Brain pericyte (primary cell): Measurements from ENCODE around the gene CMTR1.

Experiments
- DNase-seq: peaks from one replicate; pipeline ENCODE4 v3.0.0-alpha.2; 2012; ENCODE audit warnings: low read depth, low spot score

The CMTR1 gene

GRCh38 chr6:37477656-37478435 lies 44.8 kb downstream of the CMTR1 start:
- DNase-seq, result no peak

- DNase-seq, result no peak
Measured at GRCh38 chr6:37478827-37479226, 45.8 kb downstream of the CMTR1 start.

DNA sequence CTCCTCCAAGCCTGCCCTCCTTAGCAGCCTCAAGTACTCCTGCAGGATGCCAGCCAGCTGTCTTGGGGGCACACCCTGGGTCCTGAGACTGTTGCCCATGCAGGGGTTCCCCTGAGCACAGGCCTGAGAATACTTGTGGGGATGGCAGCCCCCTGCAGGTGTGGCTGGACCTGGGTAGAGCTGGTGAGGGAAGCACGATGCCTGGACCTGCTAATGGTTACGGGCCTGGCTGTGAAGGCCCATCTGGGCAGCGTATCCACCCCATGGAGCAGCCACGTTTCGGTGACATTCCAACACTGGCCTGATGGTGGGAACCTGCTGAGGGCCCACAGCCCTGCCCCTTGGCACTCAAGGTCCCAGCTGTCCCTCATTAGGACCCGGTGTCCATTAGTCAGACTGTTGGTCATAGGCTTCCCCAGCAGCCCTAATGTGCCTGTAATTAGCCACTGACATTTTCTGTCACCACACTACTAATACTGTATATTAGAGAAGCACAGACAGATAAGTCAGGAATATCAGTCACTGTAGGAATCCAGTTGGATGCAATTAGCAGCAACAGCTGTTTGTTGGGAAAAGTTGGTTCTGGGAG lies 46.3 kb downstream of the CMTR1 start:
- DNase-seq, result no peak

DNA sequence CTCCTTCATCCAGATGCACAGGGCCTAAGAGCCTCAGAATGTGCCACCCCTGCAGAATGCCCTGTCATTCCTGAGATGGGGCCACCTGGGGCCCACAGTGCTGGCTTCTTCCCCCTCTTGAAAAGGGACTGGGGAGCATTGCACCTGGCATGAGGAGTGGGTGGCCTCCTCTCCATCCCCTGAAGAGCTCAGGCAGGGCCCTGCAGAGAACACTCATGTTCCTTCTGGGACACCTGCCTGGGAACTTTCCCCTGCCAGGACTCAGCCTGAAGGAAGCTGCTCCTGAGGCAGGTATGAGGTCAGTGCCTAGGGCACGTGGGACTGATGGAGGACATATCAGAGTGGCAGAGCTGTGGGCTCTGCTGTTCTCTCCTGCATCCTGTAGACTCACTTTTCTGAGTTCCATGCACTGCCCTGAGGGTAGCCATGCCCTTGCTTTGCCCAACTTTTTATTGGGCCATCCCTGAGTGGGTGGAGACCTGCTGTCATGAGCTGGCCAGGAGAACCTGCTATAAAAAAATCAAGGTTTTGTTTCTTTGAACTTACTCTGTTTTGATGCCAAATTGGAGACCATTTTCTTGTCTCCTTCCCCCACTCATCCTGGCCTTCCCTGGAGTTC lies 47.2 kb downstream of the CMTR1 start:
- DNase-seq, result no peak

DNA sequence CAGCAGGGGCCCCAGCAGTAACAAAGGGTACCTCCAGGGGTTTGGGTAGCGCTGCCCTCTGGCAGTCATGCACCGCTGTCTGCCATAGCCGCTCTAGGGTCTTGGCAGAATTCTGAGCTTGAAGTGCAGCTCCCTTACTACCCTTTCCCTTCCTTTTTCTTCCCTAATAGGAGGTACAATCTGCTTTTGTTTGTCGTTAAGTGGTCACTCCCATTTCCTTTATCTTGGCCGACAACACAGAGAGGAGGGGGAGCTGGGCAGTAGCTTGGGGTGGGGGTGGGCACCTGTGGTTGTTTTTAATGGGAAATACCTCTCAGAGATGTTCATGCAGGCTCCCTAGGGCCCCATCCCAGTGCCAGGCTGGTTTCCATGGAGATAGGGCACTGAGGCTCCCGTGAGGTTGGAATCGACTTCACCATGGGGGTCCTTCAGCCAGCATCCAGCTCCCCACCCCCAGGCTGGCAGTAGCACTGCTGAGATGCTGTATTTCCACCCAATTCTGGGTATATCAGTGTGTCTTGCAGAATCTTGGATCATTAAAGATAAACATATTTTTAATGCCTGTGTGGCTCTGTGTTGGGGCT lies 48.0 kb downstream of the CMTR1 start:
- DNase-seq, result no peak

DNA sequence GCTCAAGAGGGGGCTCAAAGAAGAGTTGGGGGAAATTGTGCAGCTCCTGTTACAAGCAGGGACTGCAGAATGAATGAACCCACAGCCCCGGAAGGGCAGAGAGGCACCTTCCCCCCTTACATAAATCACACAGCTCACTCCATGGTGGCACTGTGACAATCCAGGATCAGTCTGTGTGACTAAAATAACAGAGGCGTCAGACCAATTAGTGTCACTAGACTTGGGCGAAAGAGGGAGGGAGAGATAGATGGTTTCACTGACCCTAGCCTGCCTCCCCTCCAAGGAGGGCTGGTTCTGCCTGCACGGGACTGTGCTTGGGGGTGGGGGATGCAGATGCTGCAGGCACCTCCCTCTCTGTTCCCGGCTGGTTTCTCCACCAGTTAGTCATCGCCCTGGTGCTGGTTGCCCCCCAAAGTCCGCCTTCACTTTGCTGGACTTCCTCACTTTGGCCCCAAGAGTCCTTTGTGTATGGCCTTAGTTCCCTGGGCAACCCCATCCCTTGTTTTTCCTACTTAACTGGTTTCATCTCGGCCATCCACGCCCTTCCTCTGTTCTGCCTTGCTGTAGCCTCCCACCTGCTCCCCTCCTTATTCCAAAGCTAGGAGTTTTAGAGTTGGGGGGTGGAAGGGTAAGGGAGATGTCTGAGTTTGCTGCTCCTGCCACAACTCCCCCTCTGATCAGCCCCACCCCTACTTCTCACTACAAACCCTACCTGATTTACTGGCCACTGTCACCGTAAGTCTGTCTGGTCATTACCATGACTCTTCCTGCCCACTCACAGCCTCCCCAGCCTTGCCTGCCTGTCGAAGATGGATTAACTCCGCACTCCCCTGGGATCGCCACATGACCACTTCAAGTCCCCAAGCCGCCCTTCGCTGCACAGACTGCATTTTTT lies 48.9 kb downstream of the CMTR1 start:
- no peak for DNase-seq

DNA sequence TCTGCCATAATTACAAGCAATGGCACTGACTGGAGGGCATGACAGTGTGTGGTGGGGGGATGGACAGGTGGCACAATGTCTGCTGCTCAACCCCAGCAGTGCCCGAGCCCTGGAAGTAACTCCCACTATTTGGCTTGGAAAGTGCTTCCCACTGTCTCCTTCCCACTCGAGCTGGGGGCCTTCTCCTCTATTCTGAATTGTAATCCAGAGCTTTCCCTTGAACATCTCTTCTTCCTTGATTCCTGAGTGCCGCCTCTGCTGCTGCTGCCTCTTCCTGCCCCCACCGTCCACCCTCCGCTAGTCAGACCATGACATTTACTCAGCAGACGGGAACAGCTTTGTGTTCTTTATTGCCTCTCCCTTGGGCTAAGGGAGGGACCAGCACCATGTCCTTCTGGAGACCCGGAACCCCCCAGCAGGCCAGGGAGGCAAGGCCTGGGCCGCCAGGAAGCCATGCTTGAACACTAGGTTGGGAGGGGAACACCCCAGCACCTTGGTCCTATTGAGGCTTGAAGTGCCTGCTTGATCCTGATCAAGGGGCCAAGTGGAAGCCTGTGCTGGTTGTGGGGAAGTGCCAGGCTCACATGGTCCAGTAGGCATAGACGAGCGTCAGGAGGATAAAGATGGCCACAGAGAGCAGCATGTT lies 49.7 kb downstream of the CMTR1 start:
- DNase-seq, result no peak

DNA sequence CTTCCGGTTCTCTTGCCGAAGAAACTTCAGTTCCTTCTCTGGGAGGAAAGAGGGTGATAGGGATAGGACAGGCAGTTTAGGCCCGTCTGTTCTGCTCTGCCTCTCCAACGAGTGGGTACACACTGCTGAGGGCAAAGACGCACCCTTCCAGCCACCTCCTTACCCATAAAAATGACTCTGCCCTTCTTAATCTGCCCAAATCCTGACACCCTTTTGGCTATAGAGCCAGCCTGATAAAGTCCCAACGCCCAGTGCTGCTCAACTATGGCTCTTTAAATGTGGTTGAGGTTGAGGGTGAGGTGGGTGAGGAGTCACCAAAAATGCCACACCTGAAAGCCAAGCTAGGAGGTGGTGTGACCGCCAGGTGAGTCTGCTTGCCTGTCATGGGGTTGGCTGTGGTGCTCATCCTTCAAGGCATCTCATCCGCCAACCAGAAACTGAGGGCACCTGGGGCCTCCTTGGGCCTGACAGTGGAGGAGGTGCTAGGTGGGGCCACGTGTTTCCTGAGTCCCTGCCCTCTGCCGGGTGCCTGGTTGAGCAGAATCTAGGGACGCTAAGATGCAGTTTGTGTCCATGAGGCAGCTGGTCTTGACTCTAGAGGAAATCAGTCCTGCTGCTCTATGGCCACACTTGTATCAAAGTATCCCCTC lies 50.4 kb downstream of the CMTR1 start:
- no peak for DNase-seq

DNA sequence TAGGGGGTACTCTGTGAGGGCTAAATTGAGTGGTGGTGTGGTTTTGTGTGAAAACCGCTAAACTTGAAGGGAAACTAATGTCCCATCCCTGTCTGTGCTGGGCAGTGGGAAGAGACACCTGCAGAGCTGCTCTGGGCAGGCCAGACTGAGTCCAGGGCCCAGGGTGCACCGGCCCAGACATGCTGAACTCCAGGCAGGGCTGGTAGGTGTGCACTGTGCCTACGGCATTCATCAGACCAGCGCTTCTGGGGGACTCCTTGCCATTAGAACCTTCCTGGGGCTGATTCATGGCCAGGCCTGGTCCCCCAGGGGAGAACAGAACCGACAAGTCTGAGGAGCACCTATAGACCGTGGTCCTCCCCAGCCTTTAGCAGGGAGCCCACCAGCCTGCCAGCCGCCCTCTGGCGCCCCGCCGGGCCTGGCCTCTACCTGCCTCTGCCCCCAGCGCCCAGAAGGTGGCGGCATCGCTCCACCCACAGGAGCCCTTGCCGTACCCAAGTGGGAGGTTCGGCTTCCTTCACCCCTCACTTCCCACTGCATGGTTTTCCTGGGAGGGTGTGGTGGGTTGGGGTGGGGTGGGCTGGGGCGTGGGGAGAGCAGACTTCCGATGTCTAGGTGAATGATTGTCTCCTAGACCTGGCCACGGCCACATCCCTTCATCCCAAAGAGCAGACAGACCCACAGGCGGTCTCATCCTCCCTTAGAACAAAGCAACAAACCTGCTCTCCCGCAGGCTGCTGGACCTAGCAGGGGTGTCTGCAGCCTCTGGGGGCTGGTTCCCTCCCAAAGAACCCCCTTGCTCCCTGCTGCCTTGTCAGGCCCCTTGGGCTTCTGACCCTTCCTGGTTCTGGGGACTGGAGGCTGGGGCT lies 51.1 kb downstream of the CMTR1 start:
- no peak for DNase-seq

GRCh38 chr6:37484786-37485170 lies 51.8 kb downstream of the CMTR1 start:
- no peak for DNase-seq

DNA sequence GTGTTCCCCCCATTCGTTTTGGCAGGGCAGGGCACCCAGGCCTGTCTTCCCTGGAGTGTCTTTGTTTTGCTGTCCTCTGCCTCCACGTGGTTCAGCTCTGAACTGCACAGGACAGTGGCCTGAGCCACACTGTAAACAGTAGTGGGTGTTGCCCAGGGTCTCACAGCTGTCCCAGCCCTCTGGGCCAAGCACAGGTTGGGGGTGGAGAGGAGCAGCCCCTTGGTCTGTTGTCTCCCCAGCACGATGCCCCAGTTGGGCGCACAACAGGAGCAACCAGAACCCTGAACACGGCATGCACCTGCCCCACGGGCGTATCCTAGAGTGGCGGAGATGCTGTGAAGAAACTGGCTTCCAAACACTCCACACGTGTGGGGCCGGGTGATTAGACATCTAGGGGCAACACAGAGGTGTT lies 52.3 kb downstream of the CMTR1 start:
- DNase-seq, result no peak

DNA sequence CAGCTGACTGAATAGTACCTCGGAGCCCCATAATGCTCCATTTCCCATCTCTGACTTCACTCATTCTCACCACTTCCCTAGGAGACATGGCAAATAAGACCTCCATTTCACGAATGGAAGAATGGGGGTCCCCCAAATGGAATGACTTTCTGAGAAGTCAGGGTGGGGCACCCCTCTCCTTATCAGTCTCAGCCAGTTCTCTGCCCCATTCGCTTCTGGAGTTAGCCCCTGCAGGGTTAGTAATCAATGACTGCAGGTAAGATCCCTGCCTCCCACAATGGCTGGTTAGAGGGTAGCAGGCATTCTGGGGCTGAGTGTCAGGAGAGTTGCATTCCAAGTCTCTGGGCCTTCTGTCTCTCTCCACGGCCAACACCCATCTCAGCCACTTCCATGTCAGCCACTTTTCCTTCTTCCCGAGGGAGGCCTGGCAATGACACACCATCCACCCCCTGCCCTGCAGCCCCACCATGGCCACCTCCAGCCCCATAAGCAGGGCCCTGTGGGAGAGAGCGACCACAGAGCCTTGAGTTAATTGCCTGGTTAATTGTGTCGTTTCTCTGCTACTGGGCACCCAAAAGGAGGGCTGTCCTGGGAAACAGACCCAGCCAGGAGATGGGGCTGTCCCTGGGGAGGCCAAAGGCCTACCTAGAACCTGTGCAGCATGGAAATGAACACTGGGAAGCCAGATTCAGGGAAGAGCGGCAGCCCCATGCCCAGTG lies 53.3 kb downstream of the CMTR1 start:
- no peak for DNase-seq

DNA sequence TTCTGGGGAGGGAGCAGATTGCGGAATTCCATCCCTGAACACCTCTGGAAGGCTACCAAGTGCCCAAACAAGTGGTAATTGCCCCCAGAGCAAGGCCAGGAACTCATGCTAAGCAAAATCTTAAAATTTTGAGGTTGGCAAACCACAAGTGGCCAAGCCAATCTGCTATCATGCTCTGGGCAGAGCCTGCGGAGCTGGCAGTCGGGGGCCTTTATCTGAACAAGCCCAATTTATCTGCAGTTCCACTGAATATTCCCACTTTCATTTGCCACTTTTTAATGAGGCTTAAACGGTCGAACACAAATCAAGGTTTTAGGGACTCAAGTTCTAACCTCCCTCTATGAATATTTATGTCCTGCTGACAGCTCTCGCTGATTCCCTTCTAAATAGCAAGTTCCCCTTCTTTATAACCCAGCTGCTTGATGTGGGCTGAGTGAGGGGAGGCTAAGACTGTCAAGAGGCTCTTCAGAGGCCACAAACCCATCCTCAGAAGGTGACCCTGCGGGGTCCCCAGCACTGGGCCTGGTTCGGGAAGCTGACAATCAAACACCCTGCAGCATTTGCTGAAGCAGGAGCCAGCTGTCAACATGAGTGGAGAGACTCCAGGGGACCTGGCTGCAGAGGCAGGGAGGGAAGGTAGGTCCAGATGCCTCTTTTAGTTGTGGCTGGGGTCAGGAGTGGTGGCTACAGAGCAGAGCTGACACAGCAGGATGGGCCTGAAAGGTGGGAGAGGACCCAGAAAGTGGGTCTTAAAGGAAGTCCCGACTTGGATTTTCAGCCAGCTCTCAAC lies 54.8 kb downstream of the CMTR1 start:
- no peak for DNase-seq

DNA sequence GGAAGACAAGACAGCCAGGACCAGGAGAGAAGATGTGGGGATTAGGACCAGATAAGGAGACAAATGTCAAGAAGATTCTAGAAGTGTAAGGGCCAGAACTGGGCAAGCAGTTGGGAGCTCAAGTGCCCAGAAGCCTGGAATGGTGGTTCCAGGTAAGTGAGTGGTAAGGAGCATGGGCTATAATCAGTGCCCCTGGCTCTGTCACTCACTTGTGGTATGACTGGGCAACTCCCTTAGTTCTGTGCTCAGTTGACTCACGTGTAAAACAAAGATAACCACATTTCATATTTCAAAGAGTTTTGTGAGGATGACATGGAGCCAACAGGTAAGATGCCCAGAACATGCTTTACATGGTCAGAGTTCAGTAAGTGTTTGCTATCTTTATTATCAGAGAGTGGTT lies 55.5 kb downstream of the CMTR1 start:
- no peak for DNase-seq

DNA sequence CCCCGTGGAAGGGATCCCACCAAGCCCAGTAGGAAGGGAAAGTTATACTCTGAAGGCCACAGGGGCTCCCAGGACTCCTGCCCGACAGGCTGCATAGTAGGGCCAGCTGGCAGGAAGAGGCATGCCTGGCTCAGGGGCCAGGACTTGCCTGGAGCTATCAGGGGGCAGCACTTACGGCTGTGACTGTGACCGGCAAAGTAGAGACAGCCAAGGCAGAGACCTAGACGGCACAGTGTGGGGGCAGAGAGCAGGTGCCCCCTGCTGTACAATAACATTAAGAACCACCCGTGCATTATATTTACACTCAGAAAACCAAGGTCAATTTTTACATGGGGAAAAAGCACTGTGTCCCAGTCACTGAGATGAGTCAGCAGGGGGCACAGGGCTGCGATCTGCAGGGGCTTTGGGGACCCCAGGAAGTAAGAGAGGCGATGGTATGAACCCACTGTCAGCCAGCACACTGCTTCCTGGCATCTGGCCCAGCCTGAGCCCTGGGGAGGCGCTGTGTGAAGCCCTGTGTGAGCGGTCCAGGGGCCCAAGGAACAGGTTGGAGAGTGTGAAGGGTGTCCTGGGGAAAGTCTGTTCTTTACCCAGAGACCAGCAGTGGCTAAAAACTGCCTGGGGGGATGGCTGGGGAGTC lies 56.8 kb downstream of the CMTR1 start:
- no peak for DNase-seq

DNA sequence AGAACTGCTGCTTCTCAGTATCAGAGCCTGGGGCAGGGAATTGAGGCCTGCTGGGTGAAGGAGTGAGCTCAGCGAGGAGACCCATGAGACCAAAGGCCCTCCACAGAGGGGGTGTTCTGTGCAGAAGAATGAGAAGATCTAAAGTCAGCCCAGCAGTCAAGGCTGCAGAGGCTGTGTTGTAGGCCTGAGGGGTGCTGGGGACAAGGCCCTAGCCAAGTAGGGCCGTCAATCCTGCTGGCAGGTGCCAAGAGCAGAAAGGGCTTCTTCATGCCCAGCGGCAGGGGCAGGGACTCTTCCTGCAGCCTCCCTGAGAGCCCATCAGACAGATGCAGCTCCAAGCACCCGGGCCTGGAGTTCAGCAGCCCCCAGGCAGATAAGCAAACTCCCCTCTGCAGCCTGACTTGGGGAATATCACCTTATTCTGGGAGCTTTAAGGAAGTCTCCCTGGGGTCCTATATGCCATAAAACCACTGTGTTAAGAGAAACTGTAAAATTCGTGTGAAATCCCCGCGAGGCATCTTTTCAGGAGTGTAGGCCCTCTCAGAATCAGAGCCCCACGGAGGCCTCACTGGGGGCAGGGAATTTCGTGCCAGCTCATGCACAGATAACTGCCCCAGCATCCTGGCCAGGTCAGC lies 57.6 kb downstream of the CMTR1 start:
- DNase-seq, result no peak

DNA sequence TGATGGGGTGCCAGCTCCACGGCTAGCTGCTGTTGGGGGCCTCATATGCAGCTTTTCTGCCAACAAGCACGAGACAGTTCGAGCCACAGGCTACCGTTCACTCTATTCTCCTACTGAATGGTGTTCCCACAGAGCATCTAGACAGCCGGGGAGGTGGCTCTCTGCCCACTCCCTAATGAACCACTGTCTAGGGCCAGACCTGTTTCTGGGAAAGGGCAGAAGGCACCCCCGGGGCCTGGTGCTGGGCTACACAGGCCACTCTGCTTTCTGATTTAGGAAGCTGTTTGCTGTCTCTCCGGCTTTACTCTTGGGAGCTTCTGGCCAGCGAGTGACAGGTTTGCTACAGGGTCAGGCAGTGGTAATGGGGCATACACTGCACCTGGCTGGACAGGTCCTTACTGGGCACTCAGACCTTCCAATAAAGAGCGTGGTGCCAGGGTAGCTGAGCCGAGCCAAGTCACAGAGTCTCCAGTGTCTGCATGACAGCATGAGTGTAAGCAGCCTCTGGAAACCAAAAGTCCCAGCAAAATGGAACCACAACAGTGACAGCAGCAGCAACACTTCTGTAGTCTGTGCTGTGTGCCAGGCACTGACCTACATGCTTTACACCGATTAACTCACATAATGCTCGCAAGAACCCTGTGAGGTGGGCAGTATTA lies 58.3 kb downstream of the CMTR1 start:
- DNase-seq, result no peak
